Activated T-cell treated with anti-CD3 and anti-CD28 coated beads for 24 hours (primary cell): ENCODE results near the gene PZP.
"Not testable (repeated sequence)": the region's sequence is repeated elsewhere in the genome, so short reads cannot be mapped to it uniquely, and the experiment has no call there.

Source experiments
- DNase-seq: peaks from one replicate; pipeline ENCODE4 v3.0.0-alpha.2; 2020; ENCODE audit warnings: low read depth

PZP gene

GRCh38 chr12:9180810-9181209, 27.4 kb downstream of the PZP start:
- no peak for DNase-seq

- DNase-seq, result no peak
These were observed 28.4 kb downstream of the PZP start for GRCh38 chr12:9179781-9180180.

GRCh38 chr12:9169979-9170634, 38.1 kb downstream of the PZP start:
- DNase-seq, result no peak

GRCh38 chr12:9167345-9167744, 40.9 kb downstream of the PZP start:
- not testable (repeated sequence) for DNase-seq

GRCh38 chr12:9163392-9163791, 44.8 kb downstream of the PZP start:
- DNase-seq, result no peak

GRCh38 chr12:9156119-9156518, 52.1 kb downstream of the PZP start:
- no peak for DNase-seq

GRCh38 chr12:9149372-9149771, 58.8 kb downstream of the PZP start:
- no peak for DNase-seq

GRCh38 chr12:9148926-9149325, 59.3 kb downstream of the PZP start:
- DNase-seq, result no peak

- DNase-seq, result no peak
These were observed 60.7 kb downstream of the PZP start for GRCh38 chr12:9147461-9147860.

GRCh38 chr12:9144730-9145106, 63.5 kb downstream of the PZP start:
- no peak for DNase-seq

GRCh38 chr12:9143929-9144729, 64.1 kb downstream of the PZP start:
- no peak for DNase-seq

GRCh38 chr12:9143137-9143536, 65.1 kb downstream of the PZP start:
- DNase-seq, result no peak

- not testable (repeated sequence) for DNase-seq
These were observed 68.5 kb downstream of the PZP start for GRCh38 chr12:9139588-9140290.

GRCh38 chr12:9135903-9136310, 72.3 kb downstream of the PZP start:
- no peak for DNase-seq

- no peak for DNase-seq
These were observed 73.1 kb downstream of the PZP start for GRCh38 chr12:9134981-9135628.

GRCh38 chr12:9133216-9133916, 74.8 kb downstream of the PZP start:
- no peak for DNase-seq

GRCh38 chr12:9132008-9132535, 76.1 kb downstream of the PZP start:
- DNase-seq, result no peak

GRCh38 chr12:9130244-9130643, 78.0 kb downstream of the PZP start:
- no peak for DNase-seq

GRCh38 chr12:9127936-9128663, 80.1 kb downstream of the PZP start:
- DNase-seq, result no peak

- DNase-seq, result no peak
These were observed 80.7 kb downstream of the PZP start for GRCh38 chr12:9127484-9127883.
